ENCODE results near the gene AKAP13.

AKAP13 gene

GRCh38 chr15:85679231-85679630 is 298.8 kb downstream of the AKAP13 start:
- intact Hi-C loops (cut with DNase I) = no loop called here
- no peak for DNase-seq

- intact Hi-C loops (cut with DNase I) = no loop called here
- DNase-seq = no peak
These were observed 301.0 kb downstream of the AKAP13 start for GRCh38 chr15:85681386-85681785.

- intact Hi-C loops (cut with DNase I) = no loop called here
- DNase-seq = no peak
These were observed 303.8 kb downstream of the AKAP13 start for GRCh38 chr15:85684174-85684710.

- intact Hi-C loops (cut with DNase I) = no loop called here
- DNase-seq = peak in 1 of 10 donors; percentile 42
These were observed 305.0 kb downstream of the AKAP13 start for GRCh38 chr15:85685356-85685755.

GRCh38 chr15:85687329-85687728 is 306.9 kb downstream of the AKAP13 start:
- no peak for DNase-seq
- intact Hi-C loops (cut with DNase I) = no loop called here

- intact Hi-C loops (cut with DNase I) = no loop called here
- no peak for DNase-seq
These were observed 308.3 kb downstream of the AKAP13 start for GRCh38 chr15:85688711-85689110.

GRCh38 chr15:85689729-85690128 is 309.3 kb downstream of the AKAP13 start:
- intact Hi-C loops (cut with DNase I) = no loop called here
- DNase-seq = peak in 6 of 10 donors; percentile 20 to 82 (median 52)

- intact Hi-C loops (cut with DNase I) = no loop called here
- DNase-seq = no peak
These were observed 310.3 kb downstream of the AKAP13 start for GRCh38 chr15:85690561-85691231.

- intact Hi-C loops (cut with DNase I) = no loop called here
- DNase-seq = peak in 1 of 10 donors; percentile 38
These were observed 311.2 kb downstream of the AKAP13 start for GRCh38 chr15:85691350-85692240.

GRCh38 chr15:85692321-85692720 is 311.9 kb downstream of the AKAP13 start:
- intact Hi-C loops (cut with DNase I) = no loop called here
- DNase-seq = peak in 1 of 10 donors; percentile 43

GRCh38 chr15:85692873-85693272 is 312.5 kb downstream of the AKAP13 start:
- intact Hi-C loops (cut with DNase I) = no loop called here
- DNase-seq = peak in 2 of 10 donors; percentile 41 to 44

GRCh38 chr15:85693277-85693676 is 312.9 kb downstream of the AKAP13 start:
- no peak for DNase-seq
- intact Hi-C loops (cut with DNase I) = no loop called here

GRCh38 chr15:85694091-85694490 is 313.7 kb downstream of the AKAP13 start:
- DNase-seq = no peak
- intact Hi-C loops (cut with DNase I) = no loop called here

- DNase-seq = no peak
- intact Hi-C loops (cut with DNase I) = no loop called here
These were observed 320.4 kb downstream of the AKAP13 start for GRCh38 chr15:85700767-85701166.

GRCh38 chr15:85702321-85703101 is 322.1 kb downstream of the AKAP13 start:
- intact Hi-C loops (cut with DNase I) = no loop called here
- DNase-seq = no peak

GRCh38 chr15:85704066-85704465 is 323.7 kb downstream of the AKAP13 start:
- DNase-seq = no peak

GRCh38 chr15:85704720-85705429 is 324.5 kb downstream of the AKAP13 start:
- DNase-seq = no peak
- intact Hi-C loops (cut with DNase I) = no loop called here

More at GRCh38 chr15:85704066-85704465, 323.7 kb downstream of the AKAP13 start:
- intact Hi-C loops (cut with DNase I) = no loop called here

- no peak for DNase-seq
- intact Hi-C loops (cut with DNase I) = no loop called here
These were observed 326.5 kb downstream of the AKAP13 start for GRCh38 chr15:85706779-85707518.

All from posterior cingulate gyrus (tissue), 11 donors.